ENCODE results near the gene NDUFS6.
"Not testable (repeated sequence)": the region's sequence is repeated elsewhere in the genome, so short reads cannot be mapped to it uniquely, and the experiment has no call there.

The NDUFS6 gene

DNA sequence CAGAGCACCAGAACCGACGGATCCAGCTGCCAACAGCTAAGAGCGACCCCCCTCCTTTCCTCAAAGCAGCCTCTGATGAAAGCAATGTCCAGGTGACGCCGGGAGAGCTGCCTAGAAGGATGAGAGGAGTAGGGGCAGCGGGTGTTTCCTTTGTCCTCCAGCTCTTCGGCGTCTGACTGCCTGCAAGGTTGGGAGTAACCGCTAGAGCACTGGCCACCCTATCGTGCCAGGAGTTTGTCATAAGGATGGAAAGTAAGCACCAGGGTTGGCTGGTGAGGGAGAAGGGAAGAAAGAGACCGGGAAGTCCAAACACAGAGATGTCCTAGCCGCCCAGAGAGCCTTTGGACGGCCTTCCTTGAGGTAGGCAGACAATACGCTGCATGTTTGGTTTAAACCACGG is 12.4 kb upstream of the NDUFS6 start:
- no peak for DNase-seq (ENCODE audit: extremely low read depth, low read depth)
- TF ChIP-seq, protein P1, sequence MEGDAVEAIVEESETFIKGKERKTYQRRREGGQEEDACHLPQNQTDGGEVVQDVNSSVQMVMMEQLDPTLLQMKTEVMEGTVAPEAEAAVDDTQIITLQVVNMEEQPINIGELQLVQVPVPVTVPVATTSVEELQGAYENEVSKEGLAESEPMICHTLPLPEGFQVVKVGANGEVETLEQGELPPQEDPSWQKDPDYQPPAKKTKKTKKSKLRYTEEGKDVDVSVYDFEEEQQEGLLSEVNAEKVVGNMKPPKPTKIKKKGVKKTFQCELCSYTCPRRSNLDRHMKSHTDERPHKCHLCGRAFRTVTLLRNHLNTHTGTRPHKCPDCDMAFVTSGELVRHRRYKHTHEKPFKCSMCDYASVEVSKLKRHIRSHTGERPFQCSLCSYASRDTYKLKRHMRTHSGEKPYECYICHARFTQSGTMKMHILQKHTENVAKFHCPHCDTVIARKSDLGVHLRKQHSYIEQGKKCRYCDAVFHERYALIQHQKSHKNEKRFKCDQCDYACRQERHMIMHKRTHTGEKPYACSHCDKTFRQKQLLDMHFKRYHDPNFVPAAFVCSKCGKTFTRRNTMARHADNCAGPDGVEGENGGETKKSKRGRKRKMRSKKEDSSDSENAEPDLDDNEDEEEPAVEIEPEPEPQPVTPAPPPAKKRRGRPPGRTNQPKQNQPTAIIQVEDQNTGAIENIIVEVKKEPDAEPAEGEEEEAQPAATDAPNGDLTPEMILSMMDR (IDR thresholded peaks at IDR 0.05; ENCODE audit: low read depth, low read length) = no peak

DNA sequence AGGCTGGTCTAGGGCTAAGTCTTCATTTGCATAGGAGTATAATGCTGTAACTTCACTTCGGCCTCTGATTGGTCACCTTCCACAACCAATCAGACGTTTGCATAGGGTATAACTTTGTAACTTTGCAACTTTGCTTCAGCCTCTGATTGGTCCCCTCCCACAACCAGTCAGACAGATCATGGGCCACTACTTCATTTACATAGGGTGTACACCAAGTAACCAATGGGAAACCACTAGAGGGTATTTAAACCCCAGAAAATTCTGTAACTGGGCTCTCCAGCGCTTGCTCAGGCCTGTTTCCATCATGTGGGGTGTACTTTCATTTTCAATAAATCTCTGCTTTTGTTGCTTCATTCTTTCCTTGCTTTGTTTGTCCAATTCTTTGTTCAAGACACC is 11.8 kb upstream of the NDUFS6 start:
- not testable (repeated sequence) for DNase-seq (ENCODE audit: extremely low read depth, low read depth)

DNA sequence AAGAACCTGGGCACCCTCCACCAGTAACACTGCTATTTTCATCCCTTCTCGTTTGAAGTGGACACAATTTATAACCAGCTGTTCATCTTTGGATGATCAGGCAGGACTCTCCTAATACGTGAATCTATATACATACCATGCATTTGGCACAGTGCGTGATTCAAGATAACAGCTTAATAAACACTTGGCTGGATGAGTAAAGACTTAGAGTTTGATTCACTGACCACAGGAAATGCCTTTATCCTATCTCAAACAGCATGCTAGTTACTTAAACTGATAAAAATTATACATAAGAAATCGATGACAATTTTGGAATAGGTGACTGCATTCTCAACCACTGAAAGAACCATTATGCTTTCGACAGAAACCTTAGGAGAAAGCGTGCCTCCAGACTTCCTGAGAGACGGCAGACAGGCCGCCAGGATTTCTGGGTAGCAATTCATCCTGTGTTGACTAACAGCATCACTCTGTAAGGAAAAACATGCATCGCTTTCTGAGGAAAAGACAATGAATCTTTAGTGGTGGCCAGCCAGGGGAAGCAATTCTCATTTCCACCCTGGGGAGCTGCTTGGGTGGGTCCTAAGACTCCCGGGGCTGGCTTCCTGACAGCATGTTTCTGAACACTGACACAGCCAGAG is 11.3 kb upstream of the NDUFS6 start:
- DNase-seq (ENCODE audit: extremely low read depth, low read depth) = no peak
- TF ChIP-seq, protein P1 (IDR thresholded peaks at IDR 0.05; ENCODE audit: low read depth, low read length) = no peak

DNA sequence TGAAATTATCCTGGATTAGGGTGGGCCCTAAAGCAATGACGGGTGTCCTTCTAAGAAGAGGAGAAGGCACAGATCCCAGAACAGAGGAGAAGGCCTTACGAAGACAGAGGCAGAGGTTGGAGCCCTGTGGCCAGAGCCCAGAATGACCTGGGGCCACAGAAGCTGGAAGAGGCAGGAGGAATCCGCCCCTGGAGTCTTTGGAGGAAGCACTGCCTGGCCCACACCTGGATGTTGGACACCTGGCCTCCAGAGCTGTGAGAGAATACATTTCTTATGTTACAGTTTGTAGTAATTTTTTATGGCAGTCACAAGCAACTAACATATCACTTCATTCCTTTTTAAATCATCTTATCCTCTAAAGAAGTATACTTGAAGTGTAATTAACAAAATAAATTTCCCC is 10.0 kb upstream of the NDUFS6 start:
- TF ChIP-seq, protein P1 (IDR thresholded peaks at IDR 0.05; ENCODE audit: low read depth, low read length) = no peak
- DNase-seq (ENCODE audit: extremely low read depth, low read depth) = no peak

DNA sequence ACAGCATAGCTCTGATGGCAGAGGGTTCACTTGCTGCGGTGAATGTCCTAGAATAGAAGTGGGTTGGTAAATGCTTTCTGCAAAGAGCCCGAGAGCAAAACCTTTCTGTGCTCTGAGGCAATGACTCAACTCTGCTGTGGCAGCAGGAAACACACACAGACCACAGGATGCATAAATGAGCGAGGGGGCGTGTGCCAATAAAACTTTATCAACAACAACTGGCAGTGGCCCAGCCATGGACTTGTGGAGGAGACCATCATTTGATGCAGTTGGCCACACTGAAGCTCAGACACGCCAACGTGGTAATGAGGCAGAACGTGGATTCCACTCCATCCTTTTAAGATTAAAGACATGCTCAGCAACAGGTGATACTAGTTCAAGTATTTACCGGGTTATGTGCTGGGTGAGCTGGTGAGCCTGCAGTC is 8.4 kb upstream of the NDUFS6 start:
- no peak for DNase-seq (ENCODE audit: extremely low read depth, low read depth)
- TF ChIP-seq, protein P1 (IDR thresholded peaks at IDR 0.05; ENCODE audit: low read depth, low read length) = no peak

DNA sequence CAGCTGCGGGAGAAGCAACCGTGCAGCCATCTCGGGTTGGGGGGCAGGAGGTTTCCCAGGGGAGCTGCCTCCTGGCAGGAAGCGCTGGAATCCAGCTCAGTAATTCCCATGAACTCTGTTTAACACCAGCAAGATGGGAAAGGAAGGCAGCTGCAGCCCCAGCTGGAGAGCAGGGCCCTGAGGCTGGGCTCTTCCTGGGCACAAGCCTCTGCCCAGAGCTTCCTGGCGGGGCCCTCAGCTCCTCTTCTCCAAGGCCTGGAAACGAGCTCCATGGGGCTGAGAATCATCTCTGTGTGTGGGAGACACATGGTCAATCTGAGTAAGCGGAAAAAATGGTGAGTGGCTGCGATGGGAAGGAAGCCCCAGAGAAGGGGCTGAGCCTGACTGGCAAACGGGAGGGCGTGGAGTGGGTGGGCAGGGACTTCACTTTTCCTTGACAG is 7.9 kb upstream of the NDUFS6 start:
- TF ChIP-seq, protein P1 (IDR thresholded peaks at IDR 0.05; ENCODE audit: low read depth, low read length) = no peak
- DNase-seq (ENCODE audit: extremely low read depth, low read depth) = no peak

DNA sequence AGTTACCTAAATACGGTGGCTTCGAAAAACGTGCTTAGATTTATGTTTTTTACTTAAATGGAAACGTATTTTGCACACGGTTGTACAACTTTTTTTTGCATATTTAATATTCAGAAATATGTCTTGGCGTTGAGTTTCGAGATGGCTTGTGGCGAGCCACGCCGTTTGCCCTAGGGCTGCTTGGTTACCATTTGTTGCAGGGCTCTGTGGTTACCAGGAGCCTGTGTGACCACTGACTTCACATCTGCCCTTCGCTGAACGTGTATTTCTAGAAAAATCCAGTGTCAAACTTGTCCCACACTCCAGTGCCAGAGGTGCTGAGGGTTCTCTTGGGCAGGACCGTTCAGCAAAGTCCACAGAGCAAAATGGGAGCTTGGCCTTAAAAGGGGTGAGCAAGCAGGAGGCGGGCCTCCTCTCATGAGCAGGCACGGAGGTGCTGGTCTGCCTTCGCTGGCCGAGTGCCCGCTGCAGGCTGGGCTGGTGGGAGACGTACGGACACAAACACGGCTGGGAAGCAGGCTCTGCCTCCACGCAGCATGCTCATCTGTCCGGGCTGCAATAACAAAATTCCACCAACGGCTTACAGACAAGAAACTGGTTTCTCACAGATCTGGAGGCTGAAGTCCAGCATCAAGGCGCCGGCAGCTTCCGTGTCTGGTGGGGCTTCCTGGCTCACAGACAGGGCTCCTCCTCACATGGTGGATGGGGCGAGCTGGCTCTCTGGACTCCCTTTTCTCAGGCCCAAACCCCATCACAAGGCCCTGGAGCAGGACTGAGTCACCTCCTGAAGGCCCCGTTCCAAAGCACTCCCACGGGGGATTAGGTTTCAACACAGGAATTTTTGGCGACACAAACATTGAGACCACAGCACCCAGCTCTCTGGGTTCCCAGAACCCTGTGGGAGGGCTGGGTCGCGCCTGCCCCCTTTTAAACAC is 7.0 kb upstream of the NDUFS6 start:
- no peak for DNase-seq (ENCODE audit: extremely low read depth, low read depth)
- TF ChIP-seq, protein P1 (IDR thresholded peaks at IDR 0.05; ENCODE audit: low read depth, low read length) = no peak
